Measurements from ENCODE around the gene XPNPEP2.

The XPNPEP2 gene

DNA sequence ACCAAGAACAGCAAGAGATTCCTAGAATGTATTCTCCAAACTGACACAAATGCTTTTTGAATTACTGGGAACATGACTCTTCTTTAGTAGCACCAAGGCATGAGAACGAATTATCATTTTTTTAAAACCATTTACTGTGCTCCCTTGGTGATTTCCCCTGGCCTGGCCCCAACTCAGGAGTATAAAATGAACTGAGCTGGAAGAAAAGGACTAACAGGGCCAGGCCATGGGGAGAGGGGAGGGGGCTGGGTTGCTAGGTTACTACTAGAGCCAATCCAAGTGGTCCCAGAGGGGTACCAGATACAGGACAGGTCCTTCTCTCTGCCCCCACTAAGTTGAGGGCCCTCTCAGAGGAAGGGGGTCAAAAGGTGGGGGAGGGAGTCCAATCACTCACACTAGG is 64.1 kb downstream of the XPNPEP2 start:
- DNase-seq, result no peak

- no peak for DNase-seq
Observed at GRCh38 chrX:129804806-129805205, 66.0 kb downstream of the XPNPEP2 start.

GRCh38 chrX:129808158-129808828 is 69.5 kb downstream of the XPNPEP2 start:
- DNase-seq, result no peak

- no peak for DNase-seq
Observed at GRCh38 chrX:129808829-129809796, 70.3 kb downstream of the XPNPEP2 start.

DNA sequence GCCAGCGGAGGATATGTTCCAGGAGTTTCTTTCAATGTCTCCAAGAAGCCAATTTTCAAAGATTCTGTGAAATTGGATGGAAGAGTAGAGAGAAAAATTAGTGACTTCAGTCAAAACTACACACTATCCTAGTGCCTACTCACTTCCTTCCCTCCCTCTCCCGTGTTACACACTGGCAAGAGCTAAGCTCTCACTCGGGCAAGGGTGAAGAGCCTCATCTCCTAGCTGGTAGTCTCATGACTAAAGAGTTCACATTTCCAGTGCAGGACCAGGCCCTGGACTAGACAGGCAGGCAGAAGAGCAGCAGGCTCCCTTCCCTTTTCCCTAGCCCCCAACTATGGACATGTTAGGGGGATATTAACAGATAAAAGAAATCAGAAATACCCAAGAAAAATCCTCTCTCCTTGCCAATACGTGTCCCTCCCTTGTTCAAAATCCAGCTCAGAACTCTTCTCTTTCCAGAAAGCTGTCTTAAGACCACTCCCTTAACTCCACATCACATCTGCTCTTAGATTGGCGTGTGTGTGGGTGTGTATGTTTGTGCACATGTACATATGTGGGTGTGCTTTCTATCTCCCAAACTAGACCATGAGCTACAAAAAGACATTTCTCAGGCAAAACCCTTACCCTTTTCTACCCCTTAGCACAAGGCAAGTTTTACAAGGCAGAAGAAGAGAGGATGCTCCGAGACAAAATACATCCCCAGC is 75.0 kb downstream of the XPNPEP2 start:
- DNase-seq, result no peak

DNA sequence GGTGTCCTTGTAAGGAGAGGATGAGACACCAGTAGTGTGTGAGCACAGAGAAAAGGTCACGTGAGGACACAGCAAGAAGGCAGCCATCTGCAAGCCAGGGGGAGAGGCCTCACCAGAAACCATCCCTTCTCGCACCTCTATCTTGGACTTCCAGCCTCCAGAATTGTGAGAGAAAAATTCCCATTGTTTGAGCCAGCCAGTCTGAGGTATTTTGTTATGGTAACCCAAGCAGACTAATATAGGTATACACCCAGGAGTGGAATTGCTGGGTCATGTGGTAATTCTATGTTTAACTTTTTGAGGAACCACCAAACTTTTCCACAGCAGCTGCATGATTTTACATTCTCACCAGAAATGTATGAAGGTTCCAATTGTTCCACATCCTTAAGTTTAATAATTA is 79.3 kb downstream of the XPNPEP2 start:
- DNase-seq, result no peak

All from NCI-H524 (cell line).